ENCODE results near the gene FNTB.
"Not testable (repeated sequence)": the region's sequence is repeated elsewhere in the genome, so short reads cannot be mapped to it uniquely, and the experiment has no call there.

Gene FNTB

GRCh38 chr14:65025818-65026217 lies 39.1 kb downstream of the FNTB start:
- H3K4me3 ChIP-seq (ENCODE audit: low read depth, low read length), result no peak overlapping the region
- DNase-seq (ENCODE audit: low read depth), result peak; percentile 54
- TF ChIP-seq CTCF (IDR thresholded peaks at IDR 0.05; ENCODE audit: control insufficient read depth, extremely low read depth, insufficient read depth), result no peak

GRCh38 chr14:65026526-65026925 lies 39.8 kb downstream of the FNTB start:
- no peak for TF ChIP-seq CTCF (IDR thresholded peaks at IDR 0.05; ENCODE audit: control insufficient read depth, extremely low read depth, insufficient read depth)
- DNase-seq (ENCODE audit: low read depth), result no peak
- H3K4me3 ChIP-seq (ENCODE audit: low read depth, low read length), result no peak overlapping the region

GRCh38 chr14:65027127-65027799 lies 40.6 kb downstream of the FNTB start:
- no peak for TF ChIP-seq CTCF (IDR thresholded peaks at IDR 0.05; ENCODE audit: control insufficient read depth, extremely low read depth, insufficient read depth)
- H3K4me3 ChIP-seq (ENCODE audit: low read depth, low read length), result no peak overlapping the region
- no peak for DNase-seq (ENCODE audit: low read depth)

- H3K4me3 ChIP-seq (ENCODE audit: low read depth, low read length), result no peak overlapping the region
- no peak for DNase-seq (ENCODE audit: low read depth)
- TF ChIP-seq CTCF (IDR thresholded peaks at IDR 0.05; ENCODE audit: control insufficient read depth, extremely low read depth, insufficient read depth), result no peak
Measured at GRCh38 chr14:65028937-65029336, 42.2 kb downstream of the FNTB start.

GRCh38 chr14:65031321-65031720 lies 44.6 kb downstream of the FNTB start:
- not testable (repeated sequence) for DNase-seq (ENCODE audit: low read depth)

GRCh38 chr14:65032319-65032718 lies 45.6 kb downstream of the FNTB start:
- TF ChIP-seq CTCF (IDR thresholded peaks at IDR 0.05; ENCODE audit: control insufficient read depth, extremely low read depth, insufficient read depth), result no peak
- peak; percentile 58 for DNase-seq (ENCODE audit: low read depth)
- H3K4me3 ChIP-seq (ENCODE audit: low read depth, low read length), result no peak overlapping the region

More at GRCh38 chr14:65031321-65031720, 44.6 kb downstream of the FNTB start:
- not testable (repeated sequence) for H3K4me3 ChIP-seq (ENCODE audit: low read depth, low read length)

- DNase-seq (ENCODE audit: low read depth), result no peak
- TF ChIP-seq CTCF (IDR thresholded peaks at IDR 0.05; ENCODE audit: control insufficient read depth, extremely low read depth, insufficient read depth), result no peak
- H3K4me3 ChIP-seq (ENCODE audit: low read depth, low read length), result no peak overlapping the region
Measured at GRCh38 chr14:65033181-65033580, 46.5 kb downstream of the FNTB start.

Measured in LNCaP clone FGC (cell line).